ENCODE data around the gene GRAMD1A.

GRCh38 chr19:34985249-34986022 lies 14.7 kb upstream of the GRAMD1A start:
- no peak for TF ChIP-seq POLR2A (IDR thresholded peaks at IDR 0.05)
- TF ChIP-seq CTCF (IDR thresholded peaks at IDR 0.05), result peak in 1 of 12 donors; percentile 7
